NCI-H1417 (cell line): Measurements from ENCODE around the gene ZNF501.

Source experiments
- DNase-seq, 3 experiments: peaks; one replicate each; lab custom pipeline; 2025; lab: John Stamatoyannopoulos, UW

ZNF501 gene

GRCh38 chr3:44729384-44729910 lies at the start of gene ZNF501:
ZNF501 (plus strand) TSS chr3:44729635; CDS start chr3:44734422, 4,787 bp downstream.
- peak; percentile 86 to 93 (median 88) for DNase-seq

GRCh38 chr3:44680921-44681455 lies 48.4 kb upstream of the ZNF501 start:
- no peak for DNase-seq

GRCh38 chr3:44682182-44682896 lies 47.1 kb upstream of the ZNF501 start:
- no peak for DNase-seq

GRCh38 chr3:44685128-44685800 lies 44.2 kb upstream of the ZNF501 start:
- peak; percentile 69 to 85 (median 74) for DNase-seq

GRCh38 chr3:44687898-44688297 lies 41.5 kb upstream of the ZNF501 start:
- no peak for DNase-seq

GRCh38 chr3:44712455-44713075 lies 16.9 kb upstream of the ZNF501 start, which contains the start of gene ZNF502:
ZNF502 (plus strand) TSS chr3:44712660; CDS start chr3:44720262, 7,602 bp downstream.
- DNase-seq = peak in 1 of 3 experiments; percentile 54

GRCh38 chr3:44721231-44722102 lies 8.0 kb upstream of the ZNF501 start:
- DNase-seq = no peak

GRCh38 chr3:44722103-44722401 lies 7.4 kb upstream of the ZNF501 start:
- no peak for DNase-seq

GRCh38 chr3:44734646-44735168 lies 5.3 kb downstream of the ZNF501 start:
- DNase-seq = no peak

- DNase-seq = no peak
These were observed 31.6 kb downstream of the ZNF501 start for GRCh38 chr3:44761101-44761423.

GRCh38 chr3:44761424-44762169 lies 32.2 kb downstream of the ZNF501 start, which contains the start of the genes KIAA1143 and KIF15:
KIAA1143 (minus strand) TSS chr3:44761619; CDS start chr3:44761602, 17 bp downstream.
KIF15 (plus strand) TSS chr3:44761794; CDS start chr3:44761866, 72 bp downstream.
- DNase-seq = peak; percentile 87 to 95 (median 94)

GRCh38 chr3:44762170-44762677 lies 32.8 kb downstream of the ZNF501 start:
- peak in 2 of 3 experiments; percentile 24 to 60 for DNase-seq

GRCh38 chr3:44762690-44763089 lies 33.3 kb downstream of the ZNF501 start:
- no peak for DNase-seq

- DNase-seq = no peak
These were observed 34.8 kb downstream of the ZNF501 start for GRCh38 chr3:44764248-44764647.

- no peak for DNase-seq
These were observed 42.1 kb downstream of the ZNF501 start for GRCh38 chr3:44771424-44772098.

- DNase-seq = peak in 1 of 3 experiments; percentile 0
These were observed 42.6 kb downstream of the ZNF501 start for GRCh38 chr3:44772099-44772442.

GRCh38 chr3:44782891-44783290 lies 53.5 kb downstream of the ZNF501 start:
- DNase-seq = no peak
